Suprapubic skin (tissue), 4 donors: ENCODE results near the gene CD72.

Experiments used
- EP300 ChIP-seq: sonication (generic); formaldehyde crosslinking; IDR thresholded peaks from one replicate; pipeline ENCODE4 v1.6.1; 2017; ENCODE audit warnings: antibody characterized with exemption
- POLR2A ChIP-seq, 2 donors: fragments of 450-650 bp; IDR thresholded peaks; one replicate each; pipeline ENCODE4 v1.6.1; 2017; ENCODE audit warnings: antibody characterized with exemption in 2 of 2, mild to moderate bottlenecking in 2 of 2, moderate library complexity in 2 of 2
- POLR2AphosphoS5 ChIP-seq, 3 donors: sonication (generic); formaldehyde crosslinking; IDR thresholded peaks; one replicate each; pipeline ENCODE4 v1.6.1; 2017; ENCODE audit warnings: antibody characterized with exemption in 3 of 3
- TF ChIP-seq, protein P1 (sequence below), 2 donors: fragments of 200-600 bp in 1 of 2; fragments of 450-650 bp in 1 of 2; sonication (generic) in 1 of 2; IDR thresholded peaks; one replicate each; pipeline ENCODE4 v1.5.1; 2016 to 2019; ENCODE audit warnings: antibody characterized with exemption in 2 of 2, mild to moderate bottlenecking in 1 of 2, moderate library complexity in 1 of 2

DNA sequence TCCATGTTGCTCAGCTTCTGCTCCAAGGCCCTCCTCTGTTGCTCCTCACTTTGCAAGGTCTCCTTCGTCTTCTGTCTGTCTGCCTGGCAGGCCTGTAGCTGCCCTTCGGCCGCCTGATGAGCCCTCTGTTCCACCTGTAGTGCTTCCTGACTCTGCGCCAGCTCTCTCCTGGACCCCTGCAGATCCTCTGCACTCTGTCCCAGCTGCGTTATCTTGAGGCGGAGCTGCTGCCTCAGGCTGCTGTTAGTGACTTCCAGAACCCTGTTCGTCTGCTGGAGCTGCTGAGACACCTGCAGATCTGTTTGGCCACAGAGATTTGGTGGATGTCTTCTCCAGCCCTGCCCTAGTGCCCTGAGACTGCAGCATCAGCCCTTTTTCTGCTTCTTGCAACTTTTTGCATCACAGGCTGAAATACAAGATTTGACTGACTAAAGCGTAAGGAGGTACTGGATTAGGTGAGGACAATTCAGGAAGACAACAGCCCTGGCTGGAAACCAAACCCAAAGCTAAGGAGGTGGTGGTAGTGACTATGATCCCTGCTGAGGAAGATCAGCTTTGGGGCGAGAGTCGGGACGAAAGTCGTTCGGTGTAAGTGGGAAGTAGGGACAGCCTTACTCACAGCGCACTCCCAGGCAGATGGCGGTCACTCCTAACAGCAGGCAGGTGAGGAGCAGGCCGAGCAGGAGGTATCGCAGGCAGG is 2.1 kb downstream of the CD72 start:
- TF ChIP-seq, protein P1, sequence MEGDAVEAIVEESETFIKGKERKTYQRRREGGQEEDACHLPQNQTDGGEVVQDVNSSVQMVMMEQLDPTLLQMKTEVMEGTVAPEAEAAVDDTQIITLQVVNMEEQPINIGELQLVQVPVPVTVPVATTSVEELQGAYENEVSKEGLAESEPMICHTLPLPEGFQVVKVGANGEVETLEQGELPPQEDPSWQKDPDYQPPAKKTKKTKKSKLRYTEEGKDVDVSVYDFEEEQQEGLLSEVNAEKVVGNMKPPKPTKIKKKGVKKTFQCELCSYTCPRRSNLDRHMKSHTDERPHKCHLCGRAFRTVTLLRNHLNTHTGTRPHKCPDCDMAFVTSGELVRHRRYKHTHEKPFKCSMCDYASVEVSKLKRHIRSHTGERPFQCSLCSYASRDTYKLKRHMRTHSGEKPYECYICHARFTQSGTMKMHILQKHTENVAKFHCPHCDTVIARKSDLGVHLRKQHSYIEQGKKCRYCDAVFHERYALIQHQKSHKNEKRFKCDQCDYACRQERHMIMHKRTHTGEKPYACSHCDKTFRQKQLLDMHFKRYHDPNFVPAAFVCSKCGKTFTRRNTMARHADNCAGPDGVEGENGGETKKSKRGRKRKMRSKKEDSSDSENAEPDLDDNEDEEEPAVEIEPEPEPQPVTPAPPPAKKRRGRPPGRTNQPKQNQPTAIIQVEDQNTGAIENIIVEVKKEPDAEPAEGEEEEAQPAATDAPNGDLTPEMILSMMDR (IDR thresholded peaks at IDR 0.05): no peak
- TF ChIP-seq POLR2AphosphoS5 (IDR thresholded peaks at IDR 0.05): no peak
- TF ChIP-seq POLR2A (IDR thresholded peaks at IDR 0.05): no peak
- TF ChIP-seq EP300: no peak
